ENCODE data around the gene FGF19.

The FGF19 gene

DNA sequence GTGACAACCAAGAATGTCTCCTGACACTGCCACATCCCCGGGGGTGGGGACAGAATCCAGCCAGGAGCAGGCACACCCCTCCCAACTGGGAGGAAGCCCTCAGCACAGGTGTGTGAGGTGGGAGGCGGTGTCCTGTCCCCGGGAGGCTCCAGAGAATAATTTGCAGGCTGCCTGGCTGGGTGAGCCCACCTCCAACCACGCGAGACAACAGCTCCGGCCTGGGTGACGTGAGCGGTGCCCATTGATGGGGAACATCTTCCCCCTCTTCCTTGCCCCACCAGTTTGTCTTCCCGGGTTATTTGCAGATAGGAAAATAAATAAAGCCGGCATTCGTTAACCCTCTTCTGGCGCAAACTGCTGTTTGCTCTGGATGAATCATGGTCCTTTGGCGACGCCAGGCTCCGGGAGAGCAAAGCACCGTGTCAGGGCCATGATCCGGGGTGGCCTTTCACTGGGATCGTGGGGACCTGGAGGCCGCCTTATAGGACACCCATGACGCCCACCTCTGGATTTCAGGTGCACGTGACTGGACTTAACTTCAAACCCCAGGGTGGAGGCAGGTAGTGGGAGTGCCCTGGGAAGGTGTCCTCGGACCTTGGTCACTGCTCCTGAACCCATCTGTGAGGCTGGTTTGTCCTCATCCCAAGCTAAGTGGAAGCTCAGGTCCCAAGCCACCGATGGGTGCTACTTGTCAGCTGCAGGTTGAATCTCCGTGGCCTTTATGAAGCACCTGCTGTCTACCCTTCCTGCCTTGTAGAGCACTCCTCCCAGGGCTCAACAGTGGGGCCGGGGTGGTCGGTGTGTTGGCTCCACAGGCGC, 49.0 kb downstream of the FGF19 start:
- no peak overlapping the region for H3K4me3 ChIP-seq (replicated peaks in 1 of 2; ENCODE audit: low read depth in 2 of 2, low read length in 2 of 2)
- TF ChIP-seq, protein P1, sequence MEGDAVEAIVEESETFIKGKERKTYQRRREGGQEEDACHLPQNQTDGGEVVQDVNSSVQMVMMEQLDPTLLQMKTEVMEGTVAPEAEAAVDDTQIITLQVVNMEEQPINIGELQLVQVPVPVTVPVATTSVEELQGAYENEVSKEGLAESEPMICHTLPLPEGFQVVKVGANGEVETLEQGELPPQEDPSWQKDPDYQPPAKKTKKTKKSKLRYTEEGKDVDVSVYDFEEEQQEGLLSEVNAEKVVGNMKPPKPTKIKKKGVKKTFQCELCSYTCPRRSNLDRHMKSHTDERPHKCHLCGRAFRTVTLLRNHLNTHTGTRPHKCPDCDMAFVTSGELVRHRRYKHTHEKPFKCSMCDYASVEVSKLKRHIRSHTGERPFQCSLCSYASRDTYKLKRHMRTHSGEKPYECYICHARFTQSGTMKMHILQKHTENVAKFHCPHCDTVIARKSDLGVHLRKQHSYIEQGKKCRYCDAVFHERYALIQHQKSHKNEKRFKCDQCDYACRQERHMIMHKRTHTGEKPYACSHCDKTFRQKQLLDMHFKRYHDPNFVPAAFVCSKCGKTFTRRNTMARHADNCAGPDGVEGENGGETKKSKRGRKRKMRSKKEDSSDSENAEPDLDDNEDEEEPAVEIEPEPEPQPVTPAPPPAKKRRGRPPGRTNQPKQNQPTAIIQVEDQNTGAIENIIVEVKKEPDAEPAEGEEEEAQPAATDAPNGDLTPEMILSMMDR (IDR thresholded peaks at IDR 0.05; ENCODE audit: low read depth, low read length) = no peak
- peak in 1 of 2 donors; percentile 57 for DNase-seq (ENCODE audit: low read depth in 2 of 2)

- TF ChIP-seq, protein P1 (IDR thresholded peaks at IDR 0.05; ENCODE audit: low read depth, low read length) = no peak
- no peak overlapping the region for H3K4me3 ChIP-seq (replicated peaks in 1 of 2; ENCODE audit: low read depth in 2 of 2, low read length in 2 of 2)
- DNase-seq (ENCODE audit: low read depth in 2 of 2) = peak in 1 of 2 donors; percentile 17
Observed at GRCh38 chr11:69654001-69654659, 49.7 kb downstream of the FGF19 start.

DNA sequence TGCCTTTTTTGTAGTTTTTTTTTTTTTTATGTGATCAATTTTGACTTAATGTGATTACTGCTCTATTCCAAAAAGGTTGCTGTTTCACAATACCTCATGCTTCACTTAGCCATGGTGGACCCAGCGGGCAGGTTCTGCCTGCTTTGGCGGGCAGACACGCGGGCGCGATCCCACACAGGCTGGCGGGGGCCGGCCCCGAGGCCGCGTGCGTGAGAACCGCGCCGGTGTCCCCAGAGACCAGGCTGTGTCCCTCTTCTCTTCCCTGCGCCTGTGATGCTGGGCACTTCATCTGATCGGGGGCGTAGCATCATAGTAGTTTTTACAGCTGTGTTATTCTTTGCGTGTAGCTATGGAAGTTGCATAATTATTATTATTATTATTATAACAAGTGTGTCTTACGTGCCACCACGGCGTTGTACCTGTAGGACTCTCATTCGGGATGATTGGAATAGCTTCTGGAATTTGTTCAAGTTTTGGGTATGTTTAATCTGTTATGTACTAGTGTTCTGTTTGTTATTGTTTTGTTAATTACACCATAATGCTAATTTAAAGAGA, 50.3 kb downstream of the FGF19 start:
- DNase-seq (ENCODE audit: low read depth in 2 of 2) = peak in 1 of 2 donors; percentile 29
- TF ChIP-seq, protein P1 (IDR thresholded peaks at IDR 0.05; ENCODE audit: low read depth, low read length) = no peak
- no peak overlapping the region for H3K4me3 ChIP-seq (replicated peaks in 1 of 2; ENCODE audit: low read depth in 2 of 2, low read length in 2 of 2)

GRCh38 chr11:69652999-69653398, 50.8 kb downstream of the FGF19 start:
- H3K4me3 ChIP-seq (replicated peaks in 1 of 2; ENCODE audit: low read depth in 2 of 2, low read length in 2 of 2) = no peak overlapping the region
- TF ChIP-seq, protein P1 (IDR thresholded peaks at IDR 0.05; ENCODE audit: low read depth, low read length) = no peak
- no peak for DNase-seq (ENCODE audit: low read depth in 2 of 2)

DNA sequence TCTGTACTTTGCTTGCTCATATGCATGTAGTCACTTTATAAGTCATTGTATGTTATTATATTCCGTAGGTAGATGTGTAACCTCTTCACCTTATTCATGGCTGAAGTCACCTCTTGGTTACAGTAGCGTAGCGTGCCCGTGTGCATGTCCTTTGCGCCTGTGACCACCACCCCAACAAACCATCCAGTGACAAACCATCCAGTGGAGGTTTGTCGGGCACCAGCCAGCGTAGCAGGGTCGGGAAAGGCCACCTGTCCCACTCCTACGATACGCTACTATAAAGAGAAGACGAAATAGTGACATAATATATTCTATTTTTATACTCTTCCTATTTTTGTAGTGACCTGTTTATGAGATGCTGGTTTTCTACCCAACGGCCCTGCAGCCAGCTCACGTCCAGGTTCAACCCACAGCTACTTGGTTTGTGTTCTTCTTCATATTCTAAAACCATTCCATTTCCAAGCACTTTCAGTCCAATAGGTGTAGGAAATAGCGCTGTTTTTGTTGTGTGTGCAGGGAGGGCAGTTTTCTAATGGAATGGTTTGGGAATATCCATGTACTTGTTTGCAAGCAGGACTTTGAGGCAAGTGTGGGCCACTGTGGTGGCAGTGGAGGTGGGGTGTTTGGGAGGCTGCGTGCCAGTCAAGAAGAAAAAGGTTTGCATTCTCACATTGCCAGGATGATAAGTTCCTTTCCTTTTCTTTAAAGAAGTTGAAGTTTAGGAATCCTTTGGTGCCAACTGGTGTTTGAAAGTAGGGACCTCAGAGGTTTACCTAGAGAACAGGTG, 51.8 kb downstream of the FGF19 start:
- TF ChIP-seq, protein P1 (IDR thresholded peaks at IDR 0.05; ENCODE audit: low read depth, low read length) = no peak
- H3K4me3 ChIP-seq (replicated peaks in 1 of 2; ENCODE audit: low read depth in 2 of 2, low read length in 2 of 2) = no peak overlapping the region
- no peak for DNase-seq (ENCODE audit: low read depth in 2 of 2)

DNA sequence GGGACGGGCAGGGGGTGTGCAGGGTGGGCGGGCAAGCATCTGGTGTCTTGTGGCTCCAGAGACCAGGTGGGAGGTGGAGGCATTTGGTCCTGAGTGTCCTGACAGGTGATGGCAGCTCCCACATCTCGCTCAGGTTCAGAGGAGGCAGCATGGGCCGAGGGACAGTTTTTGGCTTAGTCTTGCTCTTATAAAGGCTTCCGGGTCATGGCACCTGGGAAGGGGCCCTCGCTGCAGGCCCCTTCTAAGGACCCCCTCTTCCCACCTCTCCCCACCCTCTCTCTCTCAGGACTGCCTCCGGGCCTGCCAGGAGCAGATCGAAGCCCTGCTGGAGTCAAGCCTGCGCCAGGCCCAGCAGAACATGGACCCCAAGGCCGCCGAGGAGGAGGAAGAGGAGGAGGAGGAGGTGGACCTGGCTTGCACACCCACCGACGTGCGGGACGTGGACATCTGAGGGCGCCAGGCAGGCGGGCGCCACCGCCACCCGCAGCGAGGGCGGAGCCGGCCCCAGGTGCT, 52.9 kb downstream of the FGF19 start:
- TF ChIP-seq, protein P1 (IDR thresholded peaks at IDR 0.05; ENCODE audit: low read depth, low read length) = no peak
- no peak for DNase-seq (ENCODE audit: low read depth in 2 of 2)
- no peak overlapping the region for H3K4me3 ChIP-seq (replicated peaks in 1 of 2; ENCODE audit: low read depth in 2 of 2, low read length in 2 of 2)

Measured in cardiac fibroblast (primary cell).